NCI-H2227 treated with DMSO at 0.1 percent for 48 hours (cell line): Measurements from ENCODE around the gene MYL2.
"Not testable (repeated sequence)": the region's sequence is repeated elsewhere in the genome, so short reads cannot be mapped to it uniquely, and the experiment has no call there.

ENCODE experiments used
- DNase-seq: peaks from one replicate; lab custom pipeline; 2025; lab: John Stamatoyannopoulos, UW

Gene MYL2, protein sequence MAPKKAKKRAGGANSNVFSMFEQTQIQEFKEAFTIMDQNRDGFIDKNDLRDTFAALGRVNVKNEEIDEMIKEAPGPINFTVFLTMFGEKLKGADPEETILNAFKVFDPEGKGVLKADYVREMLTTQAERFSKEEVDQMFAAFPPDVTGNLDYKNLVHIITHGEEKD

GRCh38 chr12:110920324-110920910 lies at the start of gene MYL2:
MYL2 (minus strand) TSS chr12:110920579; CDS start chr12:110920529, 50 bp downstream.
- DNase-seq = no peak

GRCh38 chr12:110966081-110966760 lies 45.8 kb upstream of the MYL2 start:
- no peak for DNase-seq

GRCh38 chr12:110965574-110965973 lies 45.2 kb upstream of the MYL2 start:
- DNase-seq = no peak

GRCh38 chr12:110960795-110961194 lies 40.4 kb upstream of the MYL2 start:
- DNase-seq = no peak

DNA sequence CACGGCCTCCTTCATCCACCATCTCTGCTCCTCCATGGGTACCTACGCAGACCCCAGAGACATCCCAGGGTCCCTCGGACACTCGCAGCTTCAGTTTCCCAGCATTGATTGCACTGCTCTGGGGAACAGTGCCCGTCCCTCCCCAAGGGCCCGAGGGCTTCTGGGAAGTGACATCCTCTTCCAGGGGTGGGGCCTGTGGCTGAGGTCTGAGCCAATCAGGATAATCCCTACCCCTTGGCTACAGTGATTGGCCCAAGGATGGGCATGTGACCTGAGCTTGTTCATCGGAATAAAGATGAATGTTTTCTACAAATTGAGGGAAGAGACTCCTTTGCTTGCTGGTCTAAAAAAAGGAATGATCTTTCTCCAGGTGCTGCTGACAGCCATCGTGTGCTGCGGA lies 37.3 kb upstream of the MYL2 start:
- DNase-seq = peak; percentile 88

GRCh38 chr12:110957159-110957558 lies 36.8 kb upstream of the MYL2 start:
- no peak for DNase-seq

GRCh38 chr12:110950867-110951266 lies 30.5 kb upstream of the MYL2 start:
- not testable (repeated sequence) for DNase-seq

- DNase-seq = not testable (repeated sequence)
These were observed 30.1 kb upstream of the MYL2 start for GRCh38 chr12:110950466-110950865.

DNA sequence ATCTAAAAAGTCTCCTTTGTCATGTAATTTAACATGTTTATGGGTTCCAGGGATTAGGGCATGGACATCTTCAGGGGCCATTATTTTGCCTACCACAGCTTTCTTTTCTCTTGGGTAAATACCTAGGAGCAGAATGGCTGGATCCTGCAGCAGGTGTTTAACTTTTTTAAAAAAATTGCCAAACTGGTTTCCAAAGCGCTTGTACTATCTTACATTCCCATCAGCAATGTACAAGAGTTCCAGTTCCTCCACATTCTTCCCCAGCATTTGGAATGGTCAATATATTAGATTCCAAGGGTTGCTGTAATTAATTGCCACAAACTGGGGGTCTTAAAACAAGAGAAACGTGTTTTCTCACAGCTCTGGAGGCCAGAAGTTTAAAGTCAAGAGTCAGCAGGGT lies 27.7 kb upstream of the MYL2 start:
- DNase-seq = no peak

- DNase-seq = no peak
These were observed 23.0 kb upstream of the MYL2 start for GRCh38 chr12:110943373-110943772.

DNA sequence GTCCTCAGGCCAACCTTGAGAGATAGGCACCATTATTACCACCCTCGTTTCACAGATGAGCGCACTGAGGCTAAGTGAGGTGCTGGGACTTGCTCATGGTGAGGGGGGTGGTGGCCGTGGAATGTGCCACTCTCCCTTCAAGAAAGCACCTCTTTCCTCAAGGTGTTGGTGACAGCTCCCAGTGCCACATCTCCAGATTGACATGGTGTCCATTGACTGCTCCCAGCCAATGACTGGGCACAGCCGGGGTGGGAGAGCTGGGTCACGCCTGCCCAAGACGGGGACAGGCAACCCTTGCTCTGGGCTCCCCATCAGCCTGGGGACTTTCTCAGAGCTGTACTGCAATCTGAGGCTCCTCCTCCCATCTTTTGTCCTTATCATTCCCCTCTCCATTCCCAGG lies 21.0 kb upstream of the MYL2 start:
- DNase-seq = no peak

GRCh38 chr12:110940933-110941332 lies 20.6 kb upstream of the MYL2 start:
- DNase-seq = no peak

- DNase-seq = no peak
These were observed 19.9 kb upstream of the MYL2 start for GRCh38 chr12:110940296-110940695.

- peak; percentile 48 for DNase-seq
These were observed 16.8 kb upstream of the MYL2 start for GRCh38 chr12:110937104-110937641.

DNA sequence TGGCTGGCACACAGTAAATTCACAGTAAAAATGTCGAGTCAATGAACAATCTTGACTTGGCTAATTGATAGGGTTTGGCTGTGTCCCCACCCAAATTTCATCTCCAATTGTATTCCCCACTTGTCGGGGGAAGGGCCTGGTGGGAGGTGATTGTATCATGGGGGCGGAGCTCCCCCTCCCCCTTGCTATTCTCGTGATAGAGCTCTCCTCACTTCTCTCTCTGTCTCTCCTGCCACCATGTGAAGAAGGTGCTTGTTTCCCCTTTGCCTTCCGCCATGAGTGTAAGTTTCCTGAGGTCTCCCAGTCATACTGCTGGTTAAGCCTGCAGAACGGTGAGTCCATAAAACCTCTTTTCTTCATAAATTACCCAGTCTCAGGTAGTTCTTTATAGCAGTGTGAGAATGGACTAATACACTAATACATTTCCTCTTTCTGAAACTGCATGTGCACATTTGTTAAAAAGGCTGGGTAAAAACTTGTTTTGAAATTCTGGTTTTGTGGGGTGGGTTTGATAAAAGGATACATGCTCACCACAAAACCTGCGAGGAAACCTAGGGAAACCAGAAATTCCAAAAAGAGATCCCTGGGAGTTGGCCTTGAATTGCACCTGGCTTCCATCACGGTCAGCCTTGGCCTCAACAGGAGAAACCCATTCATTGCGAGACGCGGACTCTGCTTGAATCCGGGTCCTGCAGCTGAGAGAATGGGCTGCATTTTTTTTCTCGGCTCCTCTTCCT lies 16.2 kb upstream of the MYL2 start:
- no peak for DNase-seq

- DNase-seq = no peak
These were observed 15.2 kb upstream of the MYL2 start for GRCh38 chr12:110935588-110935987.

DNA sequence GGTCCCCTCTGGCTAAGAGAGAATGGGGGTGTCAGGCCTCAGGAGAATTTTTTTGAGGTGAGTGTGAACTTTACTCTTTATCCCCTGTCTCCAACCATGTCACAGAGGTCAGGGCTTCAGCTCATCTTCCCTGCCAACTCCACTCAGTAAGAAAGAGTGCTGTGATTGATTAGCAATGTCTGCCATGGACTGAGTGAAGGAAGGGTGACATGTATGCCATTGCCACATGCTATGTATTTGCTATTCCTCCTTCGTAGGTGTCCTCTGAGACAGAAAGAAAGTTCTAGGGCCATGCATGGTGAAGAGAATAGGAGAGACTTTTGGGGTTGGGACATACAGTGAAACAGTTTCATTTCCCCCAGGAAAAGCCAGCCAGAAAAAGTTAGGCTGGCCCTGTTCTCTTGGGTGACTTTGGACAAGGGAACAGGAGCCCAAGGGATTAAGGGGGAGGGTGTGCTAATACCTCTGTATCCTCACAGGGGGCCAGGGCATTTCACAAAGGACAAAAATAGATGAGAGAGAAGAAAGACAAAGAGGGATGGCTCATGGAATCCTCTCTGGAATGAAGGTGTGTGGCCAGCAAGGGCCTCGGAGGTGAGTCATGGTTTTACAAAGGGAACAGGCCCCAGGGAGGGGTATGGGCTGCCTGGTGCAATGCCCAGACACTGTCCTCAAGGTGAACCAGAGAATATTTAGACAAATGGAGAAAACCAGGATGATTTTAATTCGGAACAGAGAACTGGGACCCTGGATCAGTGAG lies 13.9 kb upstream of the MYL2 start:
- DNase-seq = no peak

- DNase-seq = no peak
These were observed 13.1 kb upstream of the MYL2 start for GRCh38 chr12:110933326-110933974.

DNA sequence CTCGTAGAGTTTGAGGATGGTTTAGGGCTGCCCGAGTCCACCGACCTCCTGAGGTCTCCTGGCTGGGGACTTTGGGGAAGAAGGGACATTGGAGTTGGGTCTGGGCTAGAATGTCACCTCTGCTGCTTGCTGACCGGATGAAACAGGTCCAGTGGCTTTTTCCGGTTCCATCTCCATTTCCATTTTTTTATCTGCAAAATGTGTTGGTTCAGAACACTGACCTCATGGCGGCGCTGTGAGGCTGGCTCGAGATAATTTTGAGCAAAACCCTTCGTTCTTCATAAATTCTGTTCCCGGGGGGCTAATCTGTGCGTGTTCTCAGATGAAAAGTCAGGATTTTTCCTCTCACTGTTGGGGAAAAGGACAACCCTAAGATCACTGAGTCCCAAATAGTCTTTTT lies 11.7 kb upstream of the MYL2 start:
- no peak for DNase-seq

DNA sequence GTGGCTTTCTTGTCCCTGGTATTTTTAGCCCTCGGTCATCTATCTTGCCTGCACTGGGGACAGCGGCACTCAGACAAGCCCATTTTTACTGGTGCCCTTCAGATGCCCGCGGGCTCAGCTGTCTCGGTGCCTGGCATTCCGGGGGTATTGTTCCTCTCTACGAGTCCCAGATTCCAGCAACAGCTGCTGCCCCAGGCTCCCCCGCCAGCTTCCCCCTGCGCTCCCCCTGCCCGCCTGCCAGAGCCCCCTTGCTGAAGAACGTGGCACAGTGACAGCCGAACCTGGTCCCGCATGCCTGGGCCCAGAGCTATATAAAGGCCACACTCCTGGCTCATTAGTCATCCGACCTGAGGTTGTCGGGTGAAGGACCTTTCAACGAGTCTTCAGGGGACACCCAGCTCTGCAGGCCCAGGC lies 10.9 kb upstream of the MYL2 start:
- DNase-seq = no peak
